Measurements from ENCODE around the gene MAPK8. TPM values are rescaled to one million over a fixed set of nuclear protein-coding genes. Genes with fewer than 3 reads are reported as not detected.

Gene MAPK8
- total RNA-seq, 1 donor from 2014 or later: 47.9 TPM

DNA sequence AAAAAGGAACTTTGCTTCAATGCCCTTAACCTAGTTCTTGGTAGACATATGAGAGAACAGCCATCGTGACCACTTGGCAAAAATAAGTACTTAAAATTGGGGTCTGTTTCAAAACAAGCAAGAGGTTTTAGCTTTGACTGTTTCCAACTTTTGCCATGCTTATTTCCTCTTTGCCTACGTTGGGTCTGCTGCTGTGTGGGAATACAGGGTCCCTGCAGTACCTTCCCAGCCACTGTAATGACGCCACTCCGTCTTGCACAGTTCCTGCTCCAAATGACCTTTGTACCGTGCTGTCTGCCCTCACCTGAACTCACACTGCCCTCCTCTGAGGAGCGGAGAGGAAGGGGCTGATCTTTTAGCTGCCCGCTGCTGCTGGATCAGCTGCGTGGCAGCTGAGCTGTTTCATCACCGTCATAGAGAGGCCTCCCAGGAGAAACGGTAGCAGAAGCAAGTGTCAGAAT, 133.1 kb downstream of the MAPK8 start:
- Histone ChIP-seq H3K36me3 (peaks cover 24% of the 10 kb centered on the region), H3K27ac (no peak overlapping the region), H3K4me1 (no peaks in the 10 kb centered on the region), H3K9me3 (no peaks in the 10 kb centered on the region), H3K27me3 (ENCODE audit: low read depth) (no peaks in the 10 kb centered on the region), H3K4me3 (no peak overlapping the region)
- intact Hi-C loops (cut with DNase I): no loop called here
- TF ChIP-seq, protein P1, sequence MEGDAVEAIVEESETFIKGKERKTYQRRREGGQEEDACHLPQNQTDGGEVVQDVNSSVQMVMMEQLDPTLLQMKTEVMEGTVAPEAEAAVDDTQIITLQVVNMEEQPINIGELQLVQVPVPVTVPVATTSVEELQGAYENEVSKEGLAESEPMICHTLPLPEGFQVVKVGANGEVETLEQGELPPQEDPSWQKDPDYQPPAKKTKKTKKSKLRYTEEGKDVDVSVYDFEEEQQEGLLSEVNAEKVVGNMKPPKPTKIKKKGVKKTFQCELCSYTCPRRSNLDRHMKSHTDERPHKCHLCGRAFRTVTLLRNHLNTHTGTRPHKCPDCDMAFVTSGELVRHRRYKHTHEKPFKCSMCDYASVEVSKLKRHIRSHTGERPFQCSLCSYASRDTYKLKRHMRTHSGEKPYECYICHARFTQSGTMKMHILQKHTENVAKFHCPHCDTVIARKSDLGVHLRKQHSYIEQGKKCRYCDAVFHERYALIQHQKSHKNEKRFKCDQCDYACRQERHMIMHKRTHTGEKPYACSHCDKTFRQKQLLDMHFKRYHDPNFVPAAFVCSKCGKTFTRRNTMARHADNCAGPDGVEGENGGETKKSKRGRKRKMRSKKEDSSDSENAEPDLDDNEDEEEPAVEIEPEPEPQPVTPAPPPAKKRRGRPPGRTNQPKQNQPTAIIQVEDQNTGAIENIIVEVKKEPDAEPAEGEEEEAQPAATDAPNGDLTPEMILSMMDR (IDR thresholded peaks at IDR 0.05): no peak
- ATAC-seq: peak; percentile 65 to 72
- peak; percentile 57 for DNase-seq

DNA sequence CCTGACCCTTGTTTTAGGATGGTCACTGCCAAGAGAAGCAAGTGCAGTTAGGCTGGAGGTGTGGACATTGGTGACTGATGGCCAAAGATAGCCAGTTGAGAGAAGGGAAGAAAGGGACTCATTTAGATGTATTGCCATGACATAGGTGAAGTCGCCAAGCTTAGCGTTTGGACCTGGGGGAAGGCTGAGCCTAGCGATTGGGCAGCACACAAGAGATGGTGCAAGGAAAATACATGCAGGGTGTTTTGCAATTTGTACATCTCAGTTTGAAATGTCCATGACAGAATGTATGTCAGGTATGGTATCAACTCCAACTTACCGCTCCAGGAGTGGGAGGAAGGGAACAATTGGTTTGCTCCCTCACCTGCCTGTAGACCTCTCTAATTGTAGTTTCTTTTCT, 134.3 kb downstream of the MAPK8 start:
- intact Hi-C loops (cut with DNase I): no loop called here
- no peak overlapping the region for H3K27ac ChIP-seq
- DNase-seq: no peak

DNA sequence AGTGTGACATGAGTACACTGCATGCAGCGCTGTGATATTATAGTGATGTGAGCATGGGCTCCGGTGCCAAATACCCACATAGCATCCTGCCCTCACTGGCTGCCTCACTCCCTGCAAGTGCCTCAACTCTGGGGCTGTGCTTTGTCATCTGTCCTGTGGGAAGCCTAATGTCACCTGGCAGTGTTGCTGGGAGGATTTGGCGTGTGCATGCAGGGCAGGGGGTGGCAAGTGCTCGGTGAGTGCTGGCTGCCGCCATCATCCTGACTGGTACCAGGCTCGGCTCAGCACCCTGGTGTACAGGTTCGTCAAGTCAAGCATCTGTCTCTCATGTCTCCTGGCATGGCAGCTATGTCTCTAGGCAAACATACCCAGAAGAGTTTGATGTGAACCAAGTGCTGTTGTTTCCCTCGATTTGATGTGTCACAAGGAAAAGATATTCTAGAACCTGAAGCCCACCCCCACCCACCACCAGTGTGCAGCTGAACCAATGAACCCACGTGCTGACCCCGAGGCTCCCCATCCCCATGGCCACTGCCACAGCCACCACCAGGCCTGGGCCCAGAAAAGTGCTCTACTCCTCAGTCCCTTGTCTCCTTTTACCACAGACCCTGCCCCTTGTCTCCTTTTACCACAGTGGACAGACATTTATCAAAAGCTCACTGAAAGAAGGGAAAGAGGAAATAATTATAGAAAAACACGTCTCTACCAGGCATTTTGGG, 135.8 kb downstream of the MAPK8 start:
- Histone ChIP-seq H3K27ac (no peak overlapping the region), H3K27me3 (ENCODE audit: low read depth) (no peaks in the 10 kb centered on the region), H3K36me3 (peaks cover 4% of the 10 kb centered on the region), H3K4me3 (no peak overlapping the region), H3K9me3 (no peaks in the 10 kb centered on the region), H3K4me1 (no peaks in the 10 kb centered on the region)
- TF ChIP-seq, protein P1 (IDR thresholded peaks at IDR 0.05): no peak
- ATAC-seq (no peak), DNase-seq (no peak)
- intact Hi-C loops (cut with DNase I): no loop called here

More for the DNA sequence above, 134.3 kb downstream of the MAPK8 start:
- ATAC-seq: no peak
- peaks cover 16% of the 10 kb centered on the region for H3K36me3 ChIP-seq
- H3K4me1 ChIP-seq: no peaks in the 10 kb centered on the region
- no peak overlapping the region for H3K4me3 ChIP-seq
- no peaks in the 10 kb centered on the region for H3K9me3 ChIP-seq
- no peaks in the 10 kb centered on the region for H3K27me3 ChIP-seq (ENCODE audit: low read depth)
- TF ChIP-seq, protein P1 (IDR thresholded peaks at IDR 0.05): no peak

DNA sequence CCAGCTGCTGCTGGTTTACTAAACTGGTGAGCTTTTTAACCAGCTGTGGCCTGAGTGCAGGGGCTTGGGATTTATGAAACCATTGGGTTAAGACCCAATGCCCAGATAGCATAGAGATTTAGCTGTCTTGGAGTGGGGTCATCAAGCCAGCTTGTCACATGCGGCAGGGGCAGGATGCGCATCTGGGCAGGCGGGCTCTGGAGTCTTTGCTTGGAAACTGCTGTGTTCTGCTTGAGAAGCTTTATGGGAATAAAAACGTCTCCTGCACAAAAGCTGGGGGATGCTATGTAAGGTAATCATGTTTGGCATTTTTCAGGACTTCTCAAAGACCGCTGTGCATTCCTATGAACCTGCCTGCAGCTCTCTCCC, 136.3 kb downstream of the MAPK8 start:
- Histone ChIP-seq H3K4me1 (no peaks in the 10 kb centered on the region), H3K27ac (no peak overlapping the region), H3K4me3 (no peak overlapping the region), H3K9me3 (no peaks in the 10 kb centered on the region), H3K27me3 (ENCODE audit: low read depth) (no peaks in the 10 kb centered on the region), H3K36me3 (peaks cover 3% of the 10 kb centered on the region)
- DNase-seq (no peak), ATAC-seq (no peak)
- TF ChIP-seq, protein P1 (IDR thresholded peaks at IDR 0.05): no peak
- intact Hi-C loops (cut with DNase I): no loop called here

DNA sequence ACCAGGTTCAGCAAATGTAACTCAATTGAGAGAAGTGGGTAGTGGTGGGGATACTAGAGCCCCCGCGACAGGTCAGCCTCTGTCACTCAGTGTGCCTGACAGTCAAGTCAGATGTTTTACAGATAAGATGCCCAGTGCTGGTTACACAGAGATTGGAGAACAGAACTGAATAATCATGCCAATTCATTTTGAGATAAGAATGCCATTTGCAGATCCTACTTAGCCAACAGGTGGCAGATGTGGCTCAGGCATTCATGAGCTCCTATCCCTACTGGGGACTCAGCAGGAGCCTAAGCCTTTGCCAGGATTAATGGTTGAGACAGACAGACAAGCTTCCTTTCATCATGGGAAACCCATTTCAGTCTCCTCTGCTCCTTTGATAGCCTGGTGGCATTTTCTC, 137.8 kb downstream of the MAPK8 start:
- Histone ChIP-seq H3K27me3 (ENCODE audit: low read depth) (no peaks in the 10 kb centered on the region), H3K27ac (no peak overlapping the region), H3K36me3 (no peaks in the 10 kb centered on the region), H3K4me3 (no peak overlapping the region), H3K9me3 (no peaks in the 10 kb centered on the region), H3K4me1 (no peaks in the 10 kb centered on the region)
- TF ChIP-seq, protein P1 (IDR thresholded peaks at IDR 0.05): no peak
- intact Hi-C loops (cut with DNase I): no loop called here
- no peak for DNase-seq
- peak in 1 of 2 donors; percentile 39 for ATAC-seq

All from lower lobe of right lung (tissue), 2 donors.